Stomach (tissue), 9 donors: ENCODE data around the gene INSM1. TPM values are rescaled to one million over a fixed set of nuclear protein-coding genes. Genes with fewer than 3 reads are reported as not detected.

Source experiments
- DNase-seq, 2 donors: peaks; one replicate each; pipeline versions ENCODE4 v3.0.0 to v3.0.0-alpha.2; 2013 to 2019
- H3K27ac ChIP-seq, 5 donors: fragments of 200-600 bp in 4 of 5; sonication (generic) in 4 of 5; one replicate each; pipeline ENCODE4 v1.5.1; 2013 to 2019; ENCODE audit warnings: mild to moderate bottlenecking in 1 of 5, moderate library complexity in 1 of 5
- H3K27me3 ChIP-seq, 3 donors: fragments of 200-600 bp; sonication (generic); one replicate each; pipeline ENCODE4 v1.5.1; 2017 to 2019; ENCODE audit warnings: mixed run types in 1 of 3
- H3K36me3 ChIP-seq, 4 donors: fragments of 200-600 bp; sonication (generic); 1 replicate in 3 of 4; 2 replicates in 1 of 4; pipeline ENCODE4 v1.5.1; 2016 to 2019
- H3K4me1 ChIP-seq, 4 donors: fragments of 200-600 bp; sonication (generic); one replicate each; pipeline ENCODE4 v1.5.1; 2016 to 2019
- H3K4me3 ChIP-seq, 4 donors: fragments of 200-600 bp; sonication (generic) in 3 of 4; one replicate each; pipeline ENCODE4 v1.5.1; 2016 to 2019; ENCODE audit warnings: mild to moderate bottlenecking in 1 of 4
- H3K9me3 ChIP-seq, 4 donors: fragments of 200-600 bp; sonication (generic); one replicate each; pipeline ENCODE4 v1.5.1; 2016 to 2019
- CTCF ChIP-seq, 7 experiments: fragments of 450-650 bp in 4 of 7; fragments of 200-600 bp in 3 of 7; sonication (generic) in 3 of 7; IDR thresholded peaks; one replicate each; pipeline ENCODE4 v1.5.1; 2016 to 2019; ENCODE audit warnings: antibody characterized with exemption in 7 of 7, control low read depth in 2 of 7, mild to moderate bottlenecking in 1 of 7
- EP300 ChIP-seq: sonication (generic); formaldehyde crosslinking; IDR thresholded peaks from one replicate; pipeline ENCODE4 v1.6.1; 2017; ENCODE audit warnings: antibody characterized with exemption
- POLR2A ChIP-seq, 4 donors: fragments of 450-650 bp; IDR thresholded peaks; one replicate each; pipeline ENCODE4 v1.6.1; 2016; ENCODE audit warnings: antibody characterized with exemption in 4 of 4, control low read depth in 2 of 4, mild to moderate bottlenecking in 1 of 4, moderate library complexity in 1 of 4
- POLR2AphosphoS5 ChIP-seq, 3 donors: sonication (generic); formaldehyde crosslinking; IDR thresholded peaks; one replicate each; pipeline ENCODE4 v1.6.1; 2016; ENCODE audit warnings: antibody characterized with exemption in 3 of 3
- WGBS, 5 donors: extraction: QIAGEN DNeasy Blood & Tissue Kit in 3 of 5; methylation state at CpG; one replicate each; pipeline versions ENCODE4 v1.1.5 to v1.1.7; 2013 to 2018; 5-methylcytosine and 5-hydroxymethylcytosine counted together
- intact Hi-C: fragments of 100-400 bp; cut with DNase I; formaldehyde crosslinking; loops from one replicate; pipeline ENCODE4 v1.15.1; 2023; ENCODE audit warnings: low total_unique reads
- polyA plus RNA-seq, 3 donors: library from polyadenylated mRNA; stranded (reverse); fragments of 200-250 nt; gene quantifications; one replicate each; pipeline ENCODE4 v1.2.3, GENCODE V29; 2013
- total RNA-seq, 5 donors: library from RNA; depleted of rRNA; stranded (reverse); fragments of >200 nt; gene quantifications; one replicate each; pipeline versions ENCODE4 v1.1.0 to v1.2.3, GENCODE V29; 2014 to 2016
- donor health status: healthy with polysubstance abuse.
- donor health status: Bipolar disorder and iron deficiency.
- donor health status: healthy.

Gene INSM1
- total and polyA plus RNA-seq, 8 donors, result 0.48 to 23.2 (median 2.0) TPM; not detected in 3

GRCh38 chr20:20333866-20334265 is 34.0 kb upstream of the INSM1 start:
- TF ChIP-seq POLR2AphosphoS5 (IDR thresholded peaks at IDR 0.05), result no peak
- TF ChIP-seq EP300, result no peak
- no peak for TF ChIP-seq POLR2A (IDR thresholded peaks at IDR 0.05)
- no peak for TF ChIP-seq CTCF (IDR thresholded peaks at IDR 0.05)
- no peak overlapping the region for H3K4me3 ChIP-seq
- no peaks in the 10 kb centered on the region for H3K36me3 ChIP-seq
- no peak for DNase-seq
- intact Hi-C loops, result no loop called here
- H3K27me3 ChIP-seq, result no peaks in the 10 kb centered on the region
- 66 to 81% (median 73%) methylated on average over 6 of the region's 6 CpGs for WGBS, 5 donors
- peaks cover 0 to 3% (median 0%) of the 10 kb centered on the region in 4 donors for H3K9me3 ChIP-seq
- H3K4me1 ChIP-seq, result no peaks in the 10 kb centered on the region
- no peak overlapping the region for H3K27ac ChIP-seq

GRCh38 chr20:20334489-20334888 is 33.4 kb upstream of the INSM1 start:
- Histone ChIP-seq H3K36me3 (no peaks in the 10 kb centered on the region), H3K27ac (no peak overlapping the region), H3K4me1 (no peaks in the 10 kb centered on the region), H3K9me3 (peaks cover 0 to 3% (median 0%) of the 10 kb centered on the region in 4 donors), H3K4me3 (no peak overlapping the region), H3K27me3 (no peaks in the 10 kb centered on the region)
- no peak for DNase-seq
- 46 to 64% (median 61%) methylated on average over 5 of the region's 5 CpGs for WGBS, 5 donors
- TF ChIP-seq EP300 (no peak), POLR2AphosphoS5 (IDR thresholded peaks at IDR 0.05) (no peak), POLR2A (IDR thresholded peaks at IDR 0.05) (no peak)
- intact Hi-C loops, result no loop called here

DNA sequence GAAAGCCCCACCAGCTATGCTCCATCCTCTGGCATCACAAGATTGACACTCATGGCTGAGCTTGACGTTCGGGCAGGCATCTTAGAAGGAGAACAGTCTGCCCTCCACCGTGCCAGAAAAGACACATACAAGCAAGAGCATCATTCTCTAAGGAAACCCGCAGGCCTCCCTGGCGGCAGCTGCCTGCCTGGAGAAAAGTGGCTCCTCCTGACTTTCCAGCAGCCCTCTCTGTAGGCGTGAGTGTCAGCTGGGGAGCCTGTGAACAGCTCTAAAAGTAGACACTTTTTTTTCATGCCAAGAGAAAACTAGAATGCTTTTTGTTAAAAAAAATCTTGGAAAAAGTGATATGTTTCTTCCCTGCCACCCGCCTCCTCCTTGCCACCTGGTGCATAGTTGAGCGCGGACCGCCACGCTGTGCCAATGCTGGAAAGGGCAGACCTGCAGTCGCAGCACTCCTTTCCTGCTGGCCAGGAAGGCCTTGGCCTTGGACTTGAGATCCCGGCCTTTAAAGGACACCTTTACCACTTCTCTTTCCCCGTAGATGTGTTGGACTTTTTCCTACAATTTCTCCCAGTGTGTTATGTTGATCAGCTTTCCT is 29.7 kb upstream of the INSM1 start:
- DNase-seq, result no peak
- 87 to 92% (median 89%) methylated on average over 14 of the region's 14 CpGs for WGBS, 5 donors

DNA sequence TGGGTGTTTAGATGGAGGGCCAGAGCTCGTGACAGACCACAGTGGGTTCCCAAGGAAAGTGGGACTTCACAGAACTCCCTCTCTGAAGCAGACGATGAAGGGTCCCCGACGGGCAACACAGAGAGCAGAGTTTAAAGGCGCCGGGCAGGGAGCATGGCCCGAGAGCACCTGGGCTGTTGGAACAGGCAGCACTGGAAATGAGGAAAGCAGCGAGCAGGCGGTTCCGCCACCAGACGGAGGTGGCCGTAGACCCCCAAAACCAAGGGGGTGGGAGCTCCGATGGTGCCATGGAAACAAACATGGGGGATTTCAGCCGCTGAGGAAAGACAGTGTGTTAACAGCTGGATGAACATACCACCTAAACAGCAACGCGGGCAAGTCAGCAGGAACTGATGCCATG is 27.5 kb upstream of the INSM1 start:
- TF ChIP-seq POLR2AphosphoS5 (IDR thresholded peaks at IDR 0.05) (no peak), EP300 (no peak), POLR2A (IDR thresholded peaks at IDR 0.05) (no peak), CTCF (IDR thresholded peaks at IDR 0.05) (no peak)
- no peaks in the 10 kb centered on the region for H3K36me3 ChIP-seq
- no peak overlapping the region for H3K27ac ChIP-seq
- intact Hi-C loops, result no loop called here
- H3K4me3 ChIP-seq, result no peak overlapping the region
- no peaks in the 10 kb centered on the region for H3K4me1 ChIP-seq
- peaks cover 0 to 16% (median 0%) of the 10 kb centered on the region in 3 donors for H3K27me3 ChIP-seq
- no peak for DNase-seq
- H3K9me3 ChIP-seq, result peaks cover 0 to 3% (median 0%) of the 10 kb centered on the region in 4 donors
- WGBS, 5 donors, result 87 to 92% (median 88%) methylated on average over 16 of the region's 16 CpGs

More for the DNA sequence above, 29.7 kb upstream of the INSM1 start:
- TF ChIP-seq POLR2AphosphoS5 (IDR thresholded peaks at IDR 0.05) (no peak), POLR2A (IDR thresholded peaks at IDR 0.05) (no peak), EP300 (no peak), CTCF (IDR thresholded peaks at IDR 0.05) (no peak)
- no peak overlapping the region for H3K27ac ChIP-seq
- intact Hi-C loops, result no loop called here
- H3K27me3 ChIP-seq, result peaks cover 0 to 8% (median 0%) of the 10 kb centered on the region in 3 donors
- peaks cover 0 to 3% (median 0%) of the 10 kb centered on the region in 4 donors for H3K9me3 ChIP-seq
- H3K4me3 ChIP-seq, result no peak overlapping the region
- no peaks in the 10 kb centered on the region for H3K36me3 ChIP-seq
- no peaks in the 10 kb centered on the region for H3K4me1 ChIP-seq

DNA sequence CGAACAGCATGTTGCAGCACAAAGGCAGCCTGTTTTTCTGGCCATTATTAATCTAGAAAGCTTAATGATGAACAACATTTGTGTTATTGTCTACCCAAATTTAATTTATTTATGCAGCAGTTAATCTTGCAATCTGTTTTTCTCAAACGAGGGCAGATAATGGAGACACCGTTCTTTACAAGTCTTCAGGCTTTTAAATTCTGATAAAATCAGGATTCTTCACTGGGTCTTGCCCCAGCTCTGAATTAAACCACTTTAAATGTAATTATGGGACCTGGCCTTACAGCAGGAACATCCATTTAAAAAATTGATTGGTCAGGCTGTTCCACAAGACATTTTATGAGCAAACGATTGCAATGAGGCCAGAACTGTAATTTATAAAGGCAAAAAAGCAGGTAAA is 26.5 kb upstream of the INSM1 start:
- DNase-seq, result no peak
- 61 to 65% (median 65%) methylated on average over 4 of the region's 4 CpGs for WGBS, 5 donors
- H3K27me3 ChIP-seq, result peaks cover 0 to 16% (median 0%) of the 10 kb centered on the region in 3 donors
- H3K36me3 ChIP-seq, result no peaks in the 10 kb centered on the region
- H3K9me3 ChIP-seq, result peaks cover 0 to 3% (median 0%) of the 10 kb centered on the region in 4 donors
- H3K4me1 ChIP-seq, result no peaks in the 10 kb centered on the region
- H3K27ac ChIP-seq, result no peak overlapping the region
- no peak for TF ChIP-seq CTCF (IDR thresholded peaks at IDR 0.05)
- no peak for TF ChIP-seq POLR2AphosphoS5 (IDR thresholded peaks at IDR 0.05)
- TF ChIP-seq EP300, result no peak
- TF ChIP-seq POLR2A (IDR thresholded peaks at IDR 0.05), result no peak
- H3K4me3 ChIP-seq, result no peak overlapping the region
- intact Hi-C loops, result no loop called here
